Erythroblast (primary cell): ENCODE data around the gene MYO1A.

Experiments
- DNase-seq, 2 experiments: peaks; one replicate each; lab custom pipeline; 2025; lab: John Stamatoyannopoulos, UW
- GATA1 ChIP-seq: IDR thresholded peaks from 2 replicates; pipeline ENCODE4 v1.6.1; 2011; ENCODE audit warnings: low read depth, mild to moderate bottlenecking, control low read depth, low read length, moderate library complexity
- POLR2A ChIP-seq: IDR thresholded peaks from 2 replicates; pipeline ENCODE4 v1.6.1; 2011; ENCODE audit warnings: mild to moderate bottlenecking, low read length

MYO1A gene

GRCh38 chr12:57046947-57047890 is 2.7 kb downstream of the MYO1A start:
- no peak for DNase-seq
- TF ChIP-seq POLR2A, result no peak
- no peak for TF ChIP-seq GATA1

GRCh38 chr12:57046086-57046791 is 3.7 kb downstream of the MYO1A start:
- TF ChIP-seq POLR2A, result no peak
- TF ChIP-seq GATA1, result no peak
- no peak for DNase-seq

- DNase-seq, result no peak
- TF ChIP-seq POLR2A (no peak), GATA1 (no peak)
Observed at GRCh38 chr12:57044889-57045288, 5.0 kb downstream of the MYO1A start.

- TF ChIP-seq GATA1 (no peak), POLR2A (no peak)
- DNase-seq, result no peak
Observed at GRCh38 chr12:57044468-57044867, 5.5 kb downstream of the MYO1A start.

- DNase-seq, result no peak
- TF ChIP-seq GATA1 (no peak), POLR2A (no peak)
Observed at GRCh38 chr12:57042695-57043094, 7.2 kb downstream of the MYO1A start.

GRCh38 chr12:57040750-57041149 is 9.2 kb downstream of the MYO1A start:
- TF ChIP-seq POLR2A (no peak), GATA1 (no peak)
- DNase-seq, result no peak

GRCh38 chr12:57040211-57040610 is 9.7 kb downstream of the MYO1A start:
- DNase-seq, result no peak
- TF ChIP-seq POLR2A (no peak), GATA1 (no peak)

GRCh38 chr12:57039016-57039798 is 10.7 kb downstream of the MYO1A start:
- TF ChIP-seq GATA1 (no peak), POLR2A (no peak)
- DNase-seq, result peak; percentile 70 to 85

- DNase-seq, result no peak
- TF ChIP-seq POLR2A, result no peak
- no peak for TF ChIP-seq GATA1
Observed at GRCh38 chr12:57037264-57037663, 12.7 kb downstream of the MYO1A start.

GRCh38 chr12:57033431-57033830 is 16.5 kb downstream of the MYO1A start:
- TF ChIP-seq GATA1 (no peak), POLR2A (no peak)
- no peak for DNase-seq

GRCh38 chr12:57031789-57032188 is 18.1 kb downstream of the MYO1A start:
- TF ChIP-seq GATA1 (no peak), POLR2A (no peak)
- no peak for DNase-seq

GRCh38 chr12:57031138-57031725 is 18.7 kb downstream of the MYO1A start:
- DNase-seq, result peak; percentile 18 to 31

GRCh38 chr12:57029457-57029856 is 20.5 kb downstream of the MYO1A start:
- DNase-seq, result no peak
- TF ChIP-seq POLR2A (no peak), GATA1 (no peak)

More at GRCh38 chr12:57031138-57031725, 18.7 kb downstream of the MYO1A start:
- TF ChIP-seq GATA1 (no peak), POLR2A (no peak)

GRCh38 chr12:57027805-57028153 is 22.1 kb downstream of the MYO1A start:
- TF ChIP-seq GATA1, result no peak
- TF ChIP-seq POLR2A, result no peak

More at GRCh38 chr12:57027805-57028153, 22.1 kb downstream of the MYO1A start:
- DNase-seq, result peak; percentile 33 to 50
